ENCODE measurements around the gene ZNF736. TPM values are rescaled to one million over a fixed set of nuclear protein-coding genes. Genes with fewer than 3 reads are reported as not detected.

The ZNF736 gene
- total RNA-seq, 2 experiments from 2014 or later = 68.4 to 90.2 TPM

DNA sequence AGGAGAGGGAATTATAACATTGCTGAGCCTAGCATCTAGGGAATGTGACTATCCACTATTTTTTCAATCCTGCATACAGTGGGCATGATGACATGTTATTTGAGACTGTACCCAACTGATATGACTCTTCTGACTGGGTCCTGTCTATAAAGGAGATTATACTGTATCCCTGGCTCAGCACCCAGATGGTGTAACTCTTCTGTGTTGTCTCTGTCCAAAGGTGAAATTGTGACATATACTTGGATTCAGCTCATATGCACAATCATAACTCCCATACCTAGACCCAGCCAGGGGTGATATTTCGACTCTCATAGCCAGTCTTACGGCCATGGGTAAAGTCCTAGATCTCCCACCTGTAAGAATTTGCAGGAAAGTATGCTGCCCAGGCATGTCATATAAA lies 59.3 kb downstream of the ZNF736 start:
- Histone ChIP-seq H3K27ac (ENCODE audit: low read depth, low read length, poor library complexity, severe bottlenecking) (no peak overlapping the region), H4K20me1 (ENCODE audit: insufficient read depth, low read length) (no peaks in the 10 kb centered on the region), H3K79me2 (ENCODE audit: insufficient read depth, low read depth, low read length) (no peaks in the 10 kb centered on the region), H3K4me2 (ENCODE audit: low read length) (no peak overlapping the region), H3K4me3 (ENCODE audit: low read depth, low read length, poor library complexity, severe bottlenecking) (no peak overlapping the region), H3K36me3 (ENCODE audit: insufficient read depth, low read length) (no peaks in the 10 kb centered on the region), H3K9me3 (ENCODE audit: low read length) (no peaks in the 10 kb centered on the region), H3K4me1 (ENCODE audit: insufficient read depth, low read length, poor library complexity, severe bottlenecking) (peaks cover 2% of the 10 kb centered on the region), H2AFZ (ENCODE audit: low read length) (no peak overlapping the region), H3K9me2 (ENCODE audit: insufficient read depth, low read length) (no peaks in the 10 kb centered on the region)
- no peak for DNase-seq (ENCODE audit: low spot score)
- ChIA-PET POLR2A (no interaction called here), CTCF (ENCODE audit: unreplicated experiment) (no interaction called here)
- TF ChIP-seq CTCF (conservative IDR thresholded peaks at IDR 0.05; ENCODE audit: low read length) = no peak
- no peak for TF ChIP-seq EZH2phosphoT487 (IDR thresholded peaks at IDR 0.05; ENCODE audit: borderline replicate concordance, low read depth, low read length)
- BruUV-seq (replicated peaks) = no TSS peak
- intact Hi-C loops (cut with micrococcal nuclease; ENCODE audit: unreplicated experiment) = no loop called here

GRCh38 chr7:64400401-64400800 lies 86.6 kb downstream of the ZNF736 start:
- no peak overlapping the region for H2AFZ ChIP-seq (ENCODE audit: low read length)
- ChIA-PET POLR2A (no interaction called here), CTCF (ENCODE audit: unreplicated experiment) (no interaction called here)
- H3K9me2 ChIP-seq (ENCODE audit: insufficient read depth, low read length) = no peaks in the 10 kb centered on the region
- H3K9me3 ChIP-seq (ENCODE audit: low read length) = no peaks in the 10 kb centered on the region
- TF ChIP-seq CTCF (conservative IDR thresholded peaks at IDR 0.05; ENCODE audit: low read length) = no peak
- no peak for TF ChIP-seq EZH2phosphoT487 (IDR thresholded peaks at IDR 0.05; ENCODE audit: borderline replicate concordance, low read depth, low read length)
- no peaks in the 10 kb centered on the region for H4K20me1 ChIP-seq (ENCODE audit: insufficient read depth, low read length)
- DNase-seq (ENCODE audit: low spot score) = no peak
- intact Hi-C loops (cut with micrococcal nuclease; ENCODE audit: unreplicated experiment) = no loop called here
- no peaks in the 10 kb centered on the region for H3K36me3 ChIP-seq (ENCODE audit: insufficient read depth, low read length)
- no peak overlapping the region for H3K4me2 ChIP-seq (ENCODE audit: low read length)
- BruUV-seq (replicated peaks) = no TSS peak
- no peaks in the 10 kb centered on the region for H3K79me2 ChIP-seq (ENCODE audit: insufficient read depth, low read depth, low read length)
- H3K27ac ChIP-seq (ENCODE audit: low read depth, low read length, poor library complexity, severe bottlenecking) = no peak overlapping the region
- H3K4me3 ChIP-seq (ENCODE audit: low read depth, low read length, poor library complexity, severe bottlenecking) = no peak overlapping the region
- no peaks in the 10 kb centered on the region for H3K4me1 ChIP-seq (ENCODE audit: insufficient read depth, low read length, poor library complexity, severe bottlenecking)

Other genes starting within 250 kb of the ZNF736 start
- not detected in 2 replicates for gene ZNF735, start 106.8 kb upstream of the ZNF736 start, total RNA-seq (2014; rRNA removed; shearing (Covaris generic))
- gene ZNF735, start 106.8 kb upstream of the ZNF736 start, total RNA-seq (2022) = not detected in 2 replicates
- not detected in 2 replicates for gene ZNF679, start 85.5 kb upstream of the ZNF736 start, total RNA-seq (2014; rRNA removed; shearing (Covaris generic))
- not detected in 2 replicates for gene ZNF679, start 85.5 kb upstream of the ZNF736 start, total RNA-seq (2022)
- 55.9 and 62.6 TPM in 2 replicates for gene ZNF680, start 249.1 kb downstream of the ZNF736 start, total RNA-seq (2014; rRNA removed; shearing (Covaris generic))
- gene ZNF680, start 249.1 kb downstream of the ZNF736 start, total RNA-seq (2022) = 48.4 and 58.4 TPM in 2 replicates